Kidney epithelial cell (primary cell): Measurements from ENCODE around the gene ALDH18A1. TPM values are rescaled to one million over a fixed set of nuclear protein-coding genes. Genes with fewer than 3 reads are reported as not detected.

Source experiments
- DNase-seq: peaks from one replicate; pipeline ENCODE4 v3.0.0-alpha.2; 2010; ENCODE audit warnings: low read depth
- H3K27me3 ChIP-seq: 2 replicates; pipeline ENCODE4 v1.6.0; 2011; ENCODE audit warnings: low read length; ENCODE audit not compliant: control insufficient read depth, insufficient read depth
- H3K36me3 ChIP-seq: 2 replicates; pipeline ENCODE4 v1.5.1; 2011; ENCODE audit warnings: low read length; ENCODE audit not compliant: control insufficient read depth, insufficient read depth
- H3K4me3 ChIP-seq: 2 replicates; pipeline ENCODE4 v1.5.1; 2011; ENCODE audit warnings: low read depth, mild to moderate bottlenecking, control low read depth, low read length
- total RNA-seq: library from RNA; depleted of rRNA; stranded (reverse); fragments of >200 nt; gene quantifications from 2 replicates; pipeline ENCODE4 v1.2.3, GENCODE V29; 2015
- TF ChIP-seq, protein P1 (sequence below): IDR thresholded peaks from 2 replicates; pipeline ENCODE4 v1.5.1; 2011; ENCODE audit warnings: mild to moderate bottlenecking, moderate library complexity, low read length, control low read depth, inconsistent platforms; ENCODE audit not compliant: insufficient read depth, poor library complexity, severe bottlenecking

Gene ALDH18A1
- total RNA-seq, 1 donor from 2014 or later, result 51.2 TPM

DNA sequence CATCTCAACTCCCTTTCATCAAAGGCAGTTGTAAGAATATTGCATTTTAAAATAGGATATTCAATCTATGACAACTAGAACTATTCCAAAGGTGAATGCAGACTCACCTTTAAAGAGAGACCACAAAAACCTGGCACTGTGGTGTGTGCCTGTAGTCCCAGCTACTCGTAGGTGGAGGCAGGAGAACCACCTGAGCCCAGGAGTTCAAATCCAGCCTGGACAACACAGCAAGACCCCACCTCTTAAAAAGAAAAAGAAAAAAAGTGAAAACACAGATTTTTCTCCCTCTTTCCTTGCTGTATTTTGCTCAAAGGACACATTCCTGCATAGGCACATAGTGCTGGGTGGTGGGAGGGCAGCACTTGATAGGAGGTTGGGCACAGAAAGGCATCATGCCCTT, 739 bp upstream of the ALDH18A1 start:
- Histone ChIP-seq H3K27me3 (no peaks in the 10 kb centered on the region), H3K4me3 (no peak overlapping the region), H3K36me3 (no peaks in the 10 kb centered on the region)
- TF ChIP-seq, protein P1, sequence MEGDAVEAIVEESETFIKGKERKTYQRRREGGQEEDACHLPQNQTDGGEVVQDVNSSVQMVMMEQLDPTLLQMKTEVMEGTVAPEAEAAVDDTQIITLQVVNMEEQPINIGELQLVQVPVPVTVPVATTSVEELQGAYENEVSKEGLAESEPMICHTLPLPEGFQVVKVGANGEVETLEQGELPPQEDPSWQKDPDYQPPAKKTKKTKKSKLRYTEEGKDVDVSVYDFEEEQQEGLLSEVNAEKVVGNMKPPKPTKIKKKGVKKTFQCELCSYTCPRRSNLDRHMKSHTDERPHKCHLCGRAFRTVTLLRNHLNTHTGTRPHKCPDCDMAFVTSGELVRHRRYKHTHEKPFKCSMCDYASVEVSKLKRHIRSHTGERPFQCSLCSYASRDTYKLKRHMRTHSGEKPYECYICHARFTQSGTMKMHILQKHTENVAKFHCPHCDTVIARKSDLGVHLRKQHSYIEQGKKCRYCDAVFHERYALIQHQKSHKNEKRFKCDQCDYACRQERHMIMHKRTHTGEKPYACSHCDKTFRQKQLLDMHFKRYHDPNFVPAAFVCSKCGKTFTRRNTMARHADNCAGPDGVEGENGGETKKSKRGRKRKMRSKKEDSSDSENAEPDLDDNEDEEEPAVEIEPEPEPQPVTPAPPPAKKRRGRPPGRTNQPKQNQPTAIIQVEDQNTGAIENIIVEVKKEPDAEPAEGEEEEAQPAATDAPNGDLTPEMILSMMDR, result no peak
- no peak for DNase-seq

DNA sequence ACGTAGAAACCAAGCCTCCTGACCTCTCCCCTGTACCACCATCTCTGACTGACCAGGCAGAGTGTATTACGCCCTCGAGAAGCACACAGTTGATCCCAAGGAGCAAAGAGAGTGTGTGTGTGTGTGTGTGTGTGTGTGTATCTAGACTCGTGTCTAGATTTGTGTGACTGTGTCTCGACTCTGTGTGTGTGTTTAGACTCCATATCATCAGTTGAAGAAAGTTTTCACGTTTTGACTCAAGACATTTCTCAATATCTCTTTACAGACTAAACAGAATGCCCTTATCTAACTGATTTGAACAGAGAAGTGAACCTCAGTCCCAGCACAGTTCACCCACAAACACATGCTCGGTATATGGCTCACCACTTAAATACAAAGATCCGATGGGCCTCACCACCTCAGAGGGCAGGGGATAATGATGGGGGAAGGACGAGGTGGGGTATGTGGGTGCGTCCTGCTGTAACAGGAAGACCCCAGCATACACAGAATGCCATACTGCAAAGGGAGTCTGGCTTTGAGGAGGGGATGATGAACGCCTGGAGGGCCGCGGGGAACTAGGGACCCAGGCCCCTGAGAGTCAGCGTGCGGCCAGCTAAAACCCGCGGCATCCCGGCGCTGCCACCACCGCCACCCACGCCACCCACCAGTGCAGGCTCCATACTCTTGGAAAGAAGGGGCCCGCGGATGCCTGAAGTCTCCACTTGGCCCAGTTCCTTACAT, 780 bp downstream of the ALDH18A1 start:
- Histone ChIP-seq H3K27me3 (no peaks in the 10 kb centered on the region), H3K4me3 (peak overlapping the region; percentile 67), H3K36me3 (no peaks in the 10 kb centered on the region)
- DNase-seq, result no peak
- TF ChIP-seq, protein P1, result no peak

DNA sequence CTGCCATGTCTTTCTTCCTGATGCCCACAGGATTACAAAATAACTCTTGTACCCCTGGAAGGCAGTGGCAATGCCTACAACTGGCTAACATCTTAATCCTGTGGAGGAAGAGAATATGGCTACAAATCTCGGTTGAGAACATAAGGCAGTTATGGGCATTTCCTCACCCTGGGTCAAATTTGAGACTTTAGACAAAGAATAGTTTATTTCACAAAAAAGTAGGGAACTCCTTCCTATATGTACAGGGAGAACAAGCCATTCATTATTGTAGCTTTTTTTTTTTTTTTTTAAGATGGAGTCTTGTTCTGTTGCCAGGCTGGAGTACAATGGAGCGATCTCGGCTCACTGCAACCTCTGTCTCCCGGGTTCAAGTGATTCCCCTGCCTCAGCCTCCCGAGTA, 2.6 kb downstream of the ALDH18A1 start:
- TF ChIP-seq, protein P1, result no peak
- H3K4me3 ChIP-seq, result no peak overlapping the region
- DNase-seq, result no peak
- H3K36me3 ChIP-seq, result no peaks in the 10 kb centered on the region
- no peaks in the 10 kb centered on the region for H3K27me3 ChIP-seq

DNA sequence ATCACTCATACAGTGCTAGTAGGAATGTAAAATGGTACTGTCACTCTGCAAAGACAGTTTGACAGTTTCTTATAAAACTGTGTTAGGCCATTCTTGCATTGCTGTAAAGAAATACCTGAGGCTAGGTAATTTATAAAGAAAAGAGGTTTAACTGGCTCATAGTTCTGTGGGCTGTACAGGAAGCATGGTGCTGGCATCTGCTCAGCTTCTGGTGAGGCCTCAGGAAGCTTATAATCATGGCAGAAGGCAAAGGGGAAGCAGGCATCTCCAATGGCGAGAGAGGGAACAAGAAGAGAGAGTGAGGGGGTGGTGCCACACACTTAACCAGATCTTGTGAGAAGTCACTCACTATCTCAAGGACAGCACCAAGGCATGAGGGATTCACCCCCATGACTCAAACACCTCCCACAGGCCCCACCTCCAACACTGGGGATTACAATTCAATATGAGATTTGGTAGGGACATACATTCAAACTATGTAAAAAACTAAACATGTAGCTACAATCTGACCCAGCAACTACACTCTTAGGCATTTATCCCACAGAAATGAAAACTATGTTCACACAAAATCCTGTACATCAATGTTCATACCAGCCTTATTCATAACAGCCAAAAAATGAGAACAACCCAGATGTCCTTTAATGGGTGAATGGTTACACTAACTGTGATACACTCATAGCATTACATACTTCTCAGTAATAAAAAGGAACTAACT, 5.0 kb downstream of the ALDH18A1 start:
- TF ChIP-seq, protein P1, result no peak
- Histone ChIP-seq H3K36me3 (no peaks in the 10 kb centered on the region), H3K4me3 (no peak overlapping the region), H3K27me3 (no peaks in the 10 kb centered on the region)
- DNase-seq, result no peak

DNA sequence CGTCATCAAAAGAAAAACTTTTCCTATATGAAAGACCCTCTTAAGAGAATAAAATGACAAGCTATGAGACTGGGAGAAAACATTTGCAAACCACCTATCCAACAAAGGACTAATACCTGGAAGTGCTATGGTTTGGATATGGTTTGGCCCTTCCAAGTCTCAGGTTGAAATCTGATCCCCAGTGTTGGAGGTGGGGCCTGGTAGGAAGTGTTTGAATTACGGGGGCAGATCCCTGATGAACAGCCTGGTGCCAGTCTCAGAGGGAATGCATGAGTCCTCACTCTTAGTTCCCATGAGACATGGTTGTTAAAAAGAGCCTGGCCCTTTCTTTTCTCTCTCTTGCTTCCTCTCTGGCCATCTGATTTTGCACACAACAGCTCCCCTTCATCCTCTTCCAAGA, 6.3 kb downstream of the ALDH18A1 start:
- Histone ChIP-seq H3K4me3 (no peak overlapping the region), H3K36me3 (no peaks in the 10 kb centered on the region), H3K27me3 (no peaks in the 10 kb centered on the region)
- TF ChIP-seq, protein P1, result no peak
- DNase-seq, result no peak
